Stimulated activated CD4-positive, alpha-beta T cell treated with anti-CD3 and anti-CD28 coated beads, Interleukin-2, amount 100 ng/mL, for 24 hours (primary cell): ENCODE results near the gene OSBP.
"Not testable (repeated sequence)": the region's sequence is repeated elsewhere in the genome, so short reads cannot be mapped to it uniquely, and the experiment has no call there.

Experiments
- DNase-seq, 2 donors: peaks; one replicate each; pipeline ENCODE4 v3.0.0-alpha.2; 2020

The OSBP gene

GRCh38 chr11:59552844-59553243 is 62.7 kb downstream of the OSBP start:
- no peak for DNase-seq

GRCh38 chr11:59551659-59552521 is 63.7 kb downstream of the OSBP start:
- DNase-seq, result peak; percentile 36 to 40

GRCh38 chr11:59550842-59551658 is 64.5 kb downstream of the OSBP start:
- peak; percentile 84 to 85 for DNase-seq

GRCh38 chr11:59550368-59550841 is 65.2 kb downstream of the OSBP start:
- peak; percentile 91 to 92 for DNase-seq

GRCh38 chr11:59548309-59548656 is 67.3 kb downstream of the OSBP start:
- DNase-seq, result no peak

GRCh38 chr11:59547605-59548308 is 67.8 kb downstream of the OSBP start:
- not testable (repeated sequence) for DNase-seq

GRCh38 chr11:59545179-59546020 is 70.2 kb downstream of the OSBP start:
- DNase-seq, result no peak

GRCh38 chr11:59544869-59545178 is 70.8 kb downstream of the OSBP start:
- DNase-seq, result no peak

- not testable (repeated sequence) for DNase-seq
These were observed 71.9 kb downstream of the OSBP start for GRCh38 chr11:59543713-59544112.

GRCh38 chr11:59542142-59542810 is 73.3 kb downstream of the OSBP start:
- DNase-seq, result no peak

GRCh38 chr11:59534676-59535075 is 80.9 kb downstream of the OSBP start:
- DNase-seq, result no peak

- no peak for DNase-seq
These were observed 83.0 kb downstream of the OSBP start for GRCh38 chr11:59532620-59533019.

GRCh38 chr11:59528711-59529110 is 86.9 kb downstream of the OSBP start:
- no peak for DNase-seq
